SU-DHL-6 (cell line): ENCODE data around the gene SCGB1D1.
"Not testable (repeated sequence)": the region's sequence is repeated elsewhere in the genome, so short reads cannot be mapped to it uniquely, and the experiment has no call there.

Experiments used
- H2AFZ ChIP-seq: fragments of 200-600 bp; sonication (generic); 2 replicates; pipeline ENCODE4 v1.6.1; 2014; ENCODE audit warnings: low read depth, mild to moderate bottlenecking, moderate library complexity, mixed read lengths, antibody characterized with exemption, low read length; ENCODE audit not compliant: severe bottlenecking
- H3F3A ChIP-seq: fragments of 200-600 bp; shearing (Covaris generic); 2 replicates; pipeline ENCODE4 v1.6.0; 2016; ENCODE audit warnings: antibody characterized with exemption, mild to moderate bottlenecking; ENCODE audit not compliant: insufficient read depth
- H3K27ac ChIP-seq: fragments of 200-600 bp; sonication (generic); 2 replicates; pipeline ENCODE4 v1.5.1; 2016; ENCODE audit warnings: low read depth, mild to moderate bottlenecking, low read length, moderate library complexity, mixed read lengths
- H3K27me3 ChIP-seq: fragments of 200-600 bp; sonication (generic), shearing (Covaris generic); 2 replicates; pipeline ENCODE4 v1.6.0; 2014; ENCODE audit warnings: mild to moderate bottlenecking, low read length
- H3K36me3 ChIP-seq: fragments of 200-600 bp; sonication (generic); 2 replicates; pipeline ENCODE4 v1.6.1; 2014; ENCODE audit warnings: mild to moderate bottlenecking, low read length, mixed read lengths
- H3K4me2 ChIP-seq: fragments of 300-600, 200-600 bp; shearing (Covaris generic), sonication (generic); 2 replicates; pipeline ENCODE4 v1.6.0; 2014; ENCODE audit warnings: low read length, low read depth, mild to moderate bottlenecking; ENCODE audit not compliant: poor library complexity, severe bottlenecking
- H3K4me3 ChIP-seq: fragments of 200-600 bp; sonication (generic); 2 replicates; pipeline ENCODE4 v1.5.1; 2014; ENCODE audit warnings: antibody characterized with exemption, low read length, mild to moderate bottlenecking, mixed read lengths; ENCODE audit not compliant: insufficient read depth, poor library complexity, severe bottlenecking
- H3K79me2 ChIP-seq: fragments of 200-600 bp; sonication (generic); 2 replicates; pipeline ENCODE4 v1.6.1; 2014; ENCODE audit warnings: mild to moderate bottlenecking, low read length, moderate library complexity; ENCODE audit not compliant: insufficient read depth
- H3K9ac ChIP-seq: fragments of 200-600 bp; sonication (generic); 2 replicates; pipeline ENCODE4 v1.7.0; 2014; ENCODE audit warnings: mild to moderate bottlenecking, low read length
- H3K9me2 ChIP-seq: fragments of 200-600 bp; sonication (generic); replicated peaks from 2 replicates; pipeline ENCODE4 v1.6.1; 2014; ENCODE audit warnings: low read length; ENCODE audit not compliant: insufficient read depth
- H3K9me3 ChIP-seq: fragments of 200-600 bp; sonication (generic); 2 replicates; pipeline ENCODE4 v1.6.1; 2014; ENCODE audit warnings: low read length, mixed read lengths; ENCODE audit not compliant: insufficient read depth
- H4K20me1 ChIP-seq: fragments of 200-600 bp; sonication (generic); 2 replicates; pipeline ENCODE4 v1.6.1; 2014; ENCODE audit warnings: low read depth, mild to moderate bottlenecking, antibody characterized with exemption, low read length, moderate library complexity, mixed read lengths
- EZH2phosphoT487 ChIP-seq: fragments of 200-600 bp; sonication (generic), shearing (Covaris generic); conservative IDR thresholded peaks from 2 replicates; pipeline ENCODE4 v1.6.1; 2018; ENCODE audit warnings: mild to moderate bottlenecking, antibody characterized with exemption, low read length, moderate library complexity, mixed read lengths
- TF ChIP-seq, protein P1 (sequence below): fragments of 200-600 bp; sonication (generic); IDR thresholded peaks from one replicate; pipeline ENCODE4 v1.5.1; 2017; ENCODE audit warnings: antibody characterized with exemption, mild to moderate bottlenecking, low read length, moderate library complexity; ENCODE audit not compliant: insufficient read depth, poor library complexity, severe bottlenecking

The SCGB1D1 gene

GRCh38 chr11:62193952-62194351 lies 3.9 kb downstream of the SCGB1D1 start:
- Histone ChIP-seq H3K79me2 (no peaks in the 10 kb centered on the region), H2AFZ (no peak overlapping the region), H3K27me3 (no peaks in the 10 kb centered on the region), H4K20me1 (no peaks in the 10 kb centered on the region), H3K4me3 (no peak overlapping the region), H3K9me2 (no peaks in the 10 kb centered on the region), H3K4me2 (no peak overlapping the region), H3F3A (no peaks in the 10 kb centered on the region), H3K36me3 (no peaks in the 10 kb centered on the region), H3K27ac (no peak overlapping the region), H3K9ac (no peak overlapping the region), H3K9me3 (no peaks in the 10 kb centered on the region)
- TF ChIP-seq EZH2phosphoT487, result no peak
- TF ChIP-seq, protein P1, sequence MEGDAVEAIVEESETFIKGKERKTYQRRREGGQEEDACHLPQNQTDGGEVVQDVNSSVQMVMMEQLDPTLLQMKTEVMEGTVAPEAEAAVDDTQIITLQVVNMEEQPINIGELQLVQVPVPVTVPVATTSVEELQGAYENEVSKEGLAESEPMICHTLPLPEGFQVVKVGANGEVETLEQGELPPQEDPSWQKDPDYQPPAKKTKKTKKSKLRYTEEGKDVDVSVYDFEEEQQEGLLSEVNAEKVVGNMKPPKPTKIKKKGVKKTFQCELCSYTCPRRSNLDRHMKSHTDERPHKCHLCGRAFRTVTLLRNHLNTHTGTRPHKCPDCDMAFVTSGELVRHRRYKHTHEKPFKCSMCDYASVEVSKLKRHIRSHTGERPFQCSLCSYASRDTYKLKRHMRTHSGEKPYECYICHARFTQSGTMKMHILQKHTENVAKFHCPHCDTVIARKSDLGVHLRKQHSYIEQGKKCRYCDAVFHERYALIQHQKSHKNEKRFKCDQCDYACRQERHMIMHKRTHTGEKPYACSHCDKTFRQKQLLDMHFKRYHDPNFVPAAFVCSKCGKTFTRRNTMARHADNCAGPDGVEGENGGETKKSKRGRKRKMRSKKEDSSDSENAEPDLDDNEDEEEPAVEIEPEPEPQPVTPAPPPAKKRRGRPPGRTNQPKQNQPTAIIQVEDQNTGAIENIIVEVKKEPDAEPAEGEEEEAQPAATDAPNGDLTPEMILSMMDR, result no peak

DNA sequence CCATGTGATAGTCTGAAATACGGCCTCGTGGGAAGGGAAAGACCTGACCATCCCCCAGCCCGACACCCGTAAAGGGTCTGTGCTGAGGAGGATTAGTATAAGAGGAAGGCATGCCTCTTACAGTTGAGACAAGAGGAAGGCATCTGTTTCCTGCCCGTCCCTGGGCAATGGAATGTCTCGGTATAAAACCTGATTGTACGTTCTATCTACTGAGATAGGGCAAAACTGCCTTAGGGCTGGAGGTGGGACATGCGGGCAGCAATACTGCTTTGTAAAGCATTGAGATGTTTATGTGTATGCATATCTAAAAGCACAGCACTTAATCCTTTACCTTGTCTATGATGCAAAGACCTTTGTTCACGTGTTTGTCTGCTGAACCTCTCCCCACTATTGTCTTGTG lies 5.0 kb downstream of the SCGB1D1 start:
- not testable (repeated sequence) for H3K27ac ChIP-seq, H3F3A ChIP-seq, H3K27me3 ChIP-seq, H3K4me2 ChIP-seq, H3K9me2 ChIP-seq, H3K9me3 ChIP-seq, H3K4me3 ChIP-seq, H4K20me1 ChIP-seq, H3K36me3 ChIP-seq, H3K79me2 ChIP-seq, H3K9ac ChIP-seq, H2AFZ ChIP-seq

DNA sequence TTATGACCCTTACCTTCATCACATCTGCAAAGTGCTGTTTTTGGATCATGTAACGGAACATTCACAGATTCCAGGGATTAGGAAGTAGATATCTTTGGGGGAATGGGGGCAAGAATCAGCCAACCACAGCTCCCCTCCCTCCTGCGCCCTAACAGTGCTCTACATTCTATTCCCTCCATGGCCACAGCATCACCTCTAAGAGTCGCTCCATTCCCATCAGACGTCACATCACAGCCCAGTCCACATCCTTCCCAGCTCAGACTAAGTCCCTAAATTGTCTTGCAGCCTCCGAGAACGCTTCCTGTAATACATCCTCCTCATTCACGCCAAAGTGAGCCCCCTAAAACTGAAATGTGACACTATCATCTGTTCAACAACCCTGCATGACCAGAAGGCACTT lies 5.9 kb downstream of the SCGB1D1 start:
- H3K36me3 ChIP-seq, result no peaks in the 10 kb centered on the region
- no peak overlapping the region for H3K4me2 ChIP-seq
- H3K9me2 ChIP-seq, result no peaks in the 10 kb centered on the region
- H3K27me3 ChIP-seq, result no peaks in the 10 kb centered on the region
- TF ChIP-seq, protein P1, result no peak
- TF ChIP-seq EZH2phosphoT487, result no peak
- no peak overlapping the region for H3K4me3 ChIP-seq
- no peaks in the 10 kb centered on the region for H4K20me1 ChIP-seq
- H3F3A ChIP-seq, result no peaks in the 10 kb centered on the region
- no peak overlapping the region for H3K27ac ChIP-seq
- H3K79me2 ChIP-seq, result no peaks in the 10 kb centered on the region
- H3K9me3 ChIP-seq, result no peaks in the 10 kb centered on the region
- H2AFZ ChIP-seq, result no peak overlapping the region
- H3K9ac ChIP-seq, result no peak overlapping the region

GRCh38 chr11:62197400-62197799 lies 7.4 kb downstream of the SCGB1D1 start:
- not testable (repeated sequence) for H3K27me3 ChIP-seq, H3K27ac ChIP-seq, H3K9ac ChIP-seq, H3K9me3 ChIP-seq, H4K20me1 ChIP-seq, H3K36me3 ChIP-seq, H3K4me3 ChIP-seq, H3K4me2 ChIP-seq, H3K79me2 ChIP-seq, H2AFZ ChIP-seq, H3K9me2 ChIP-seq, H3F3A ChIP-seq
